Measurements from ENCODE around the gene AQP10.
"Not testable (repeated sequence)": the region's sequence is repeated elsewhere in the genome, so short reads cannot be mapped to it uniquely, and the experiment has no call there.

The AQP10 gene, protein sequence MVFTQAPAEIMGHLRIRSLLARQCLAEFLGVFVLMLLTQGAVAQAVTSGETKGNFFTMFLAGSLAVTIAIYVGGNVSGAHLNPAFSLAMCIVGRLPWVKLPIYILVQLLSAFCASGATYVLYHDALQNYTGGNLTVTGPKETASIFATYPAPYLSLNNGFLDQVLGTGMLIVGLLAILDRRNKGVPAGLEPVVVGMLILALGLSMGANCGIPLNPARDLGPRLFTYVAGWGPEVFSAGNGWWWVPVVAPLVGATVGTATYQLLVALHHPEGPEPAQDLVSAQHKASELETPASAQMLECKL

GRCh38 chr1:154320882-154321608 lies at the start of gene AQP10:
AQP10 (plus strand) TSS chr1:154321093; CDS start chr1:154321156, 63 bp downstream.
- no peak for DNase-seq

GRCh38 chr1:154272217-154272998 lies 48.5 kb upstream of the AQP10 start, which contains the start of gene HAX1:
HAX1 (plus strand) TSS chr1:154272629; CDS start chr1:154272724, 95 bp downstream.
- DNase-seq, result peak; percentile 99

- no peak for DNase-seq
Measured at GRCh38 chr1:154272999-154273563, 47.8 kb upstream of the AQP10 start.

DNA sequence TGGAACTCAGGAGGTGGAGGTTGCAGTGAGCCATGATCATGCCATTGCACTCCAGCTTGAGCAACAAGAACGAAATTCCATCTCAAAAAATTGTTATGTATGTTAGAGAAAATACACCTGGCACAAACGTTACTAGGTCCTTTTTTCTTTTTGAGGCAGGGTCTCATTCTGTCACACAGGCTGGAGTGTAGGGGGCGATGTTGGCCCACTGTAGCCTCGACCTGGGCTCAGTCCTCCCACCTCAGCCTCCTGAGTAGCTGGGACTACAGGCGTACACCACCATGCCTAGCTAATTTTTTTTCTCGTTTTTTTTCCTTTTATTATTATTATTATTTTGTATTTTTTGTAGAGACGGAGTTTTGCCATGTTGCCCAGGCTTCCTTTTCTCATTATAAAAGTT lies 44.1 kb upstream of the AQP10 start:
- peak; percentile 72 for DNase-seq

DNA sequence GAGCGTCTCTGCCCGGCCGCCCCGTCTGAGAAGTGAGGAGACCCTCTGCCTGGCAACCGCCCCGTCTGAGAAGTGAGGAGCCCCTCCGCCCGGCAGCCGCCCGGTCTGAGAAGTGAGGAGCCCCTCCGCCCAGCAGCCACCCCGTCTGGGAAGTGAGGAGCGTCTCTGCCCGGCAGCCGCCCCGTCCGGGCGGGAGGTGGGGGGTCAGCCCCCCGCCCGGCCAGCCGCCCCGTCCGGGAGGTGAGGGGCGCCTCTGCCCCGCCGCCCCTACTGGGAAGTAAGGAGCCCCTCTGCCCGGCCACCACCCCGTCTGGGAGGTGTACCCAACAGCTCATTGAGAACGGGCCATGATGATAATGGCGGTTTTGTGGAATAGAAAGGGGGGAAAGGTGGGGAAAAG lies 33.3 kb upstream of the AQP10 start:
- not testable (repeated sequence) for DNase-seq

DNA sequence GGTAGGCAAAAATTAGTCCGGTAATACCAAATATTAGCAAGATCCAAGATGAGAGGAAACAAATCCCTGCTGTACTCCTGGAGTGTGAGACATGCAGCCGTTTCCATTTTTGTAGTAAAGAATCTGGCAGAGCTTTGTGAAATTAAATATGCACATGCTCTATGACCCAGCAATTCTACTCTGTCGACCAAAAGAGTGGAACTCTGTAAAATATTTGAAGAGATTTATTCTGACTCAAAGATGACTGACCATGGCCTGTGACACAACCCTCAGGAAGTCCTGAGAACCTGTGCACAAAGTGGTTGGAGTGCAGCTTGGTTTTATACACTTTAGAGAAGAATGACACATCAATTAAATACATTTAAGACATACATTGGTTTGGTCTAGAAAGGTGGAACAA lies 32.2 kb upstream of the AQP10 start:
- DNase-seq, result no peak

DNA sequence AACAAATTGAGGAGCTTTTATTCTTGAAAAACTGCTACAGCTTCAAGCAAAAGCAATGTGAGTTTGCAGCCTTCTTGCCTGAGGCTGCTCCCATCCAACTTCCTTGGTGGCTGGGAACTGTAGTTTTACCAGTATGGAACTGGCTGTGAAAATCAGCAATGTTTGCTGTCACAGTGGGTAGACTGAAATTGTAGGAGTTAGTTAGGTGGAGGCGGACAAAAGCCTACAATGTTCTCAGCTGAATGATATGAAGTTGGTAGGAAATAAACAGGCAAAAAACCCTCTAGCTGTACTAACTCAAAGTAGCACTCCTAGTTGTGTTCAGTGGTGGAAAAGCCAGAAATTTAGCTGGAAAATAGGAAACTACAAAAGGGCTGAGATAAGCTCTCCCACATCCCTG lies 30.0 kb upstream of the AQP10 start:
- no peak for DNase-seq

GRCh38 chr1:154295408-154296235 lies 25.3 kb upstream of the AQP10 start:
- DNase-seq, result no peak

- DNase-seq, result no peak
Measured at GRCh38 chr1:154301582-154301981, 19.3 kb upstream of the AQP10 start.

GRCh38 chr1:154304664-154305337 lies 16.1 kb upstream of the AQP10 start:
- DNase-seq, result peak; percentile 75

DNA sequence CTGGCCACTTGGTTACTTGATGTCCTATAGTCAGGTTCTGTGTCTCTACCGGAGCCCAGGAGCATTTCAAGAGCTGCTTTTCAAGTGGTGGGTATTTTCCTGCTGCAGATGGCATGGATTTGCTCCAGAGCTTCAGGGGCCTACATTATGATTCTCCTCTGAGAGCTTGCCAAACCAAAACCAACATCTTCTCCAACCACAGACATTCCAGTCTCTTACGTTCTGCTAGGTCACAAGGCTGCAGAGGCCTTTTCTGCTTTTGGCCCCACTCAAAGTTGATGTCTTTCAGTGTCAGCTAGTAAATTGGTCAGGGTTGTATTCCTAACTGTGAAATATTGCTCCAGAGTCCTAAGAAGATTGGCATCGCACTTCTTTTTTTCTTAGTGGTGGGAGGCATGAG lies 14.7 kb upstream of the AQP10 start:
- no peak for DNase-seq

DNA sequence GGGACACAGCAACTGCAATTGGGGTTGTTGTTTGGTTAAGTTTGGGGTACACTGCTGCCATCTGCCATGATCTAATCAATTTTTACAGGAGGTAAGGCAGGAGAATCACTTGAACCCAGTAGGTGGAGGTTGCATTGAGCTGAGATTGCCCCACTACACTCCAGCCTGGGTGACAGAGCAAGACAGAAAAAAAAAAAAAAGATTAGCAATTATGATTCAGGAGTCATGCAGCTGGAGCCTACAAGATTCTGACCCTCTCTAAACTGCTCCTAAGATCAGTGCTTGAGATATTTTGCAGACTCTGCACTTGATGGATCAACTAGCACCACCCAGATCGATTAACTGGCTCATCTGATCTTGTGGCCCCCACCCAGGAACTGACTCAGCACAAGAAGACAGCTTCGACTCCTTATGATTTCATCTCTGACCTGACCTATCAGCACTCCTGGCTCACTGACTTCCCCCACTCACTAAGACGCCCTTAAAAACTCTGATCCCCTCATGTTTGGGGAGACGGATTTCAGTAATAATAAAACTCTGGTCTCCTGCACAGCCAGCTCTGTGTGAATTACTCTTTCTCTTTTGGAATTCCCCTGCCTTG lies 13.1 kb upstream of the AQP10 start:
- DNase-seq, result not testable (repeated sequence)

GRCh38 chr1:154309136-154309535 lies 11.8 kb upstream of the AQP10 start:
- not testable (repeated sequence) for DNase-seq

DNA sequence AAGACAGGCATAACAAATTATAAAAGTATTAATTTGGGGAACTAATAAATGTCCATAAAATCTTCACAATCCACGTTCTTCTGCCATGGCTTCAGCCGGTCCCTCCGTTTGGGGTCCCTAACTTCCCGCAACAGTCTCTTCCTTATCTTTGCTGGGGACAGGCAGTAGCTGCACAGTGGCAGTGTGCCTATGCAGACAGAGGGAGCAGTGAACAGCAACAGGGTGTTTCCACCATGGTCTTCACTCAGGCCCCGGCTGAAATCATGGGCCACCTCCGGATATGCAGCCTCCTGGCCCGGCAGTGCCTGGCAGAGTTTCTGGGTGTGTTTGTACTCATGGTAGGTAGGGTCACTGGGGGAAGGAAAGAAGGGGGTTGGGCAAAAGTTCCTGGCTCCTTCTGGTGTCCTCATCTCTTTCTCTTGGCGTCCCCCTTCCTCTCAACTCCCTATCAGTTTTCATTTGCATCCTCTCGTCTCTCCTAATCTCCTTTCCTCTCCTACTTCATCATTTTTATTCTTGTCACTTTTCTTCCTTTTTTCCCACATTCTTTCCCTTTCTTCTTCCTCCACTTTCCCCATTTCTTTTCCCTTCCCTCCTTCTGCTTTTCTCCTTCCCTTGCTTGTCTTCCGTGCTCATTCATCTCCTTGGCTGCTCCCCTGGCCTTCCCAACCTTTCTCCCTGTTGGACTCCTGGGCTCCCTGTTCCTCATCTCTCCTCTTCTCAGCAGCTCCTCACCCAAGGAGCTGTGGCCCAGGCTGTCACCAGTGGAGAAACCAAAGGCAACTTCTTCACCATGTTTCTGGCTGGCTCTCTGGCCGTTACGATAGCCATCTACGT lies 8.4 kb upstream of the AQP10 start:
- not testable (repeated sequence) for DNase-seq

GRCh38 chr1:154313066-154313356 lies 7.9 kb upstream of the AQP10 start:
- DNase-seq, result no peak

DNA sequence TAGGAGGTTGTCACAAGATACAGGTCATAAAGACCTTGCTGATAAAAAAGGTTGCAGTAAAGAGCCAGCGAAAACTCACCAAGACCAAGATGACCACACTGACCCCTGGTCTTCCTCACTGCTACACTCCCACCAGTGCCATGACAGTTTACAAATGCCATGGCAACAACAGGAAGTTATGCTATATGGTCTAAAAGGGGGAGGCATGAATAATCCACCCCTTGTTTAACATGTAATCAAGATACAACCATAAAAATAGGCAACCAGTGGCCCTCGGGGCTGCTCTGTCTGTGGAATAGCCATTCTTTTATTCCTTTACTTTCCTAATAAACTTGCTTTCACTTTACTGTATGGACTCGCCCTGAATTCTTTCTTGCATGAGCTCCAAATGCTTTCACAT lies 6.7 kb upstream of the AQP10 start:
- not testable (repeated sequence) for DNase-seq

DNA sequence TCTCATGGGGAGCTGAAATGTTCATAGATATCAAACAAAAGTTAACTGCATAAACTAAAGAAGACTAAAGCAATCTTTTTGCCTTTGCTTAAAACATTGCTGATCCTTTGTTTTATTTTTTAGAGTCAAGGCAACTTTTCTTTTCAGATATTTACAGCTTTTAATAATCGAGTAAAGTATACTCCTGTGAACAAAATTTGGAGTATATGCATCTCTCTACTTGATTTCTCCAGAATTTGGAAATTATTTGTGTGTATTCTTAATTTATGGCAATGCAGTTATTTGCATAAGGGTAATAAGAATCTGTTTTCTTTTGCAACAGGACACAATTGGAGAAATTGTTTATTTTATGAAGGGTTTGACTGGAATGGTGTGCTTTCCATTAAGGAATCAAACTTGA lies 4.2 kb upstream of the AQP10 start:
- no peak for DNase-seq

DNA sequence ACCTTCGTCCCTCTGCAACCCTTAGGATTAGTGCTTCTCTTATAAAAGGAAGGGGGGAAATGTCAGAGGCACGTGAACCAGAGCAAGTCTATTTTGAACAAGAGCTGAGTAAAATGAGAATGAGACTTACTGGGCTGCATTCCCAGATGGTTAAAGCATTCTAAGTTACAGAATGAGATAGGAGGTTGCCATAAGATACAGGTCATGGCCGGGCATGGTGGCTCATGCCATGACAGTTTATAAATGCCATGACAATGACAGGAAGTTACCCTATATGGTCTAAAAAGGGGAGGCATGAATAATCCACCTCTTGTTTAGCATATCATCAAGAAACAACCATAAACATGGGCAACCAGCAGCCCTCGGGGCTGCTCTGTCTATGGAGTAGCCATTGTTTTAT lies 2.5 kb upstream of the AQP10 start:
- no peak for DNase-seq

DNA sequence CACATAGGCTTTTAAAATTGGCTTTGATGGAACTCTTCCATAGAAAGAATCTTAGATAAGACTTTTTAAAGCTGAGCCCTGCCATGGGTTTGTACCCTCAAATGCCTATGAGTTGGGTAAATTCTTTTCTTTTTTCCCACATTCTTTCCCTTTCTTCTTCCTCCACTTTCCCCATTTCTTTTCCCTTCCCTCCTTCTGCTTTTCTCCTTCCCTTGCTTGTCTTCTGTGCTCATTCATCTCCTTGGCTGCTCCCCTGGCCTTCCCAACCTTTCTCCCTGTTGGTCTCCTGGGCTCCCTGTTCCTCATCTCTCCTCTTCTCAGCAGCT lies 679 bp downstream of the AQP10 start:
- DNase-seq, result not testable (repeated sequence)

DNA sequence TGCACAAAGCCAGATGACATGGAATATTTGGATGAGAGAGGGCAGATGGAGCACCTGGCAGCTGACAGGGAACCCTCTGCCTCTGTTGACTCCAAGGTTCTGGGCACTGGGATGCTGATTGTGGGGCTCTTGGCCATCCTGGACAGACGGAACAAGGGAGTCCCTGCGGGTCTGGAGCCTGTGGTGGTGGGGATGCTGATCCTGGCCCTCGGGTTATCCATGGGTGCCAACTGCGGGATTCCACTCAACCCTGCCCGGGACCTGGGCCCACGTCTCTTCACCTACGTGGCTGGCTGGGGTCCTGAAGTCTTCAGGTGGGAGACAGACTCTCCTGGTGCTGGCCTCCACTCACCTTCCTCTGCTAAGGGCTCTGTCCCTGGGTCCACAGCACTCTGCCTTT lies 2.6 kb downstream of the AQP10 start:
- no peak for DNase-seq

GRCh38 chr1:154324241-154324640 lies 3.3 kb downstream of the AQP10 start:
- DNase-seq, result peak; percentile 61

Measured in activated effector memory CD4-positive, alpha-beta T cell treated with anti-CD3 and anti-CD28 coated beads, Interleukin-2, amount 50 U/mL, for 16 hours (primary cell).